Activated T-cell treated with anti-CD3 and anti-CD28 coated beads, Interleukin-2, amount 50 U/mL, for 4 hours (primary cell): Measurements from ENCODE around the gene ACKR2. TPM values are rescaled to one million over a fixed set of nuclear protein-coding genes. Genes with fewer than 3 reads are reported as not detected.

Experiments used
- ATAC-seq, 2 donors: fragments of 200-7000 bp; cut with Tn5 transposase; one replicate each; pipeline ENCODE4 v1.10.0; 2021
- DNase-seq: peaks from one replicate; pipeline ENCODE4 v3.0.0-alpha.2; 2020
- H3K27me3 Mint-ChIP-seq: one replicate; pipeline ENCODE4 v1.8.0; 2021; ENCODE audit warnings: low read depth, mixed read lengths
- H3K36me3 Mint-ChIP-seq: one replicate; pipeline ENCODE4 v1.8.0; 2022; ENCODE audit warnings: mixed read lengths; ENCODE audit not compliant: insufficient read depth
- H3K4me1 Mint-ChIP-seq: one replicate; pipeline ENCODE4 v1.8.0; 2021; ENCODE audit warnings: low read depth, mixed read lengths
- H3K4me3 Mint-ChIP-seq: one replicate; pipeline ENCODE4 v1.8.0; 2021; ENCODE audit warnings: mild to moderate bottlenecking, moderate library complexity, mixed read lengths
- H3K9me3 Mint-ChIP-seq: one replicate; pipeline ENCODE4 v1.8.0; 2021; ENCODE audit warnings: mixed read lengths
- total RNA-seq, 3 donors: library from RNA; stranded (reverse); gene quantifications; one replicate each; pipeline ENCODE4 v1.2.1, GENCODE V29; 2021

The ACKR2 gene
- total RNA-seq, 3 donors from 2014 or later: 0.13 to 0.56 (median 0.14) TPM

- Mint-ChIP-seq H3K27me3 (no peaks in the 10 kb centered on the region), H3K36me3 (peaks cover 7% of the 10 kb centered on the region), H3K4me1 (no peaks in the 10 kb centered on the region), H3K9me3 (peaks cover 40% of the 10 kb centered on the region), H3K4me3 (no peak overlapping the region)
- DNase-seq (no peak), ATAC-seq (no peak)
Observed at GRCh38 chr3:42914771-42915515, 105.7 kb downstream of the ACKR2 start.

Other genes with a start within 250 kb of the ACKR2 start
- gene SEC22C, start 227.5 kb upstream of the ACKR2 start, total RNA-seq: 10 to 100 TPM; 32.0 to 35.3 (median 35.1) TPM
- gene SS18L2, start 218.6 kb upstream of the ACKR2 start, total RNA-seq: 10 to 100 TPM; 68.8 to 79.1 (median 72.6) TPM
- gene NKTR, start 208.8 kb upstream of the ACKR2 start, total RNA-seq: 10 to 100 TPM; 44.2 to 48.1 (median 46.7) TPM
- under 1 TPM; 0.26 to 0.79 (median 0.56) TPM for gene ZBTB47, start 155.7 kb upstream of the ACKR2 start, total RNA-seq
- not detected for gene KLHL40, start 123.9 kb upstream of the ACKR2 start, total RNA-seq
- not detected for gene HHATL, start 106.6 kb upstream of the ACKR2 start, total RNA-seq
- under 1 TPM; 0.29 to 0.73 (median 0.35) TPM for gene CCDC13, start 36.2 kb upstream of the ACKR2 start, total RNA-seq
- 10 to 100 TPM; 75.5 to 88.7 (median 83.0) TPM for gene HIGD1A, start 5.0 kb upstream of the ACKR2 start, total RNA-seq
- under 1 TPM; 0.05 to 0.10 (median 0.05) TPM for gene CYP8B1, start 66.4 kb downstream of the ACKR2 start, total RNA-seq
- 1 to 10 TPM in 2 of 3 donors, under 1 TPM in 1; 0.33 to 1.4 (median 1.0) TPM for gene ZNF662, start 96.7 kb downstream of the ACKR2 start, total RNA-seq
- gene GASK1A, start 169.9 kb downstream of the ACKR2 start, total RNA-seq: not detected